GM19328 (cell line): ENCODE results near the gene DHCR7.
"Not testable (repeated sequence)": the region's sequence is repeated elsewhere in the genome, so short reads cannot be mapped to it uniquely, and the experiment has no call there.

Experiments
- ATAC-seq: cut with Tn5 transposase; IDR thresholded peaks from one replicate; pipeline ENCODE4 v1.9.1; 2021; ENCODE audit warnings: mild to moderate bottlenecking, moderate library complexity; ENCODE audit not compliant: unreplicated experiment

The DHCR7 gene

GRCh38 chr11:71442123-71442522 is 6.1 kb downstream of the DHCR7 start:
- ATAC-seq, result no peak

- no peak for ATAC-seq
These were observed 6.9 kb downstream of the DHCR7 start for GRCh38 chr11:71441251-71441650.

GRCh38 chr11:71440021-71440755 is 8.0 kb downstream of the DHCR7 start:
- no peak for ATAC-seq

- ATAC-seq, result no peak
These were observed 9.5 kb downstream of the DHCR7 start for GRCh38 chr11:71438650-71439049.

GRCh38 chr11:71437879-71438278 is 10.3 kb downstream of the DHCR7 start:
- no peak for ATAC-seq

- no peak for ATAC-seq
These were observed 10.8 kb downstream of the DHCR7 start for GRCh38 chr11:71437399-71437798.

- no peak for ATAC-seq
These were observed 11.3 kb downstream of the DHCR7 start for GRCh38 chr11:71436861-71437260.

DNA sequence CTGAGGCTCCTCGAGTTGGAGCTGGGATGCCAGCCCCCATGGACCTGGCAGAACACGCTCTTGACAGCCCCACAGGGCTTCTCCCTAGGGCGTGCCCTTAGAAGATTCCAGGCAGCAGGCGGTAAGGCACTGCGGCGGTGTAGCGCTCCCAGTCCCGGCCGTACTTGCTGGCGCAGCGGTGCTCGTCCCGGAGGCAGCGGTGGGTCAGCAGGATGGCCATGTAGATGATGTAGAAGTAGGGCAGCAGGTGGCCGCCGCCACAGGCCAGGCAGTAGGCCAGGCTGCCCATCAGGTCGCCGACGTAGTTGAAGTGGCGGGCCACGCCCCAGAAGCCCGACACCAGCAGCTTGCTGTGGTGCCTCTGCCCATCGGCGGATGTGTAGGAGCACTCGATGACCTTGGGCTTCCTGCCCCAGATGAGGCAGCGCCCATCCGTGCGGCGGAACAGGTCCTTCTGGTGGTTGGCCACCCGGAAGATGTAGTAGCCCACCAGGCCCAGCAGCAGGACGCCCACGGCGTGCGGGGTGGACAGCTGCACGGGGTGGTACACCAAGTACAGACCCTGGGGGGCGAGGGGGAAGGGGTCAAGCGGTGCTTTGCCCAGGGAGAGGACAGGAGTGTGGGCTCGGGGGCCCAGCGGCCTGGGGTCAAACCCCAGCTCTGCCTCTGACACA is 12.8 kb downstream of the DHCR7 start:
- ATAC-seq, result no peak

DNA sequence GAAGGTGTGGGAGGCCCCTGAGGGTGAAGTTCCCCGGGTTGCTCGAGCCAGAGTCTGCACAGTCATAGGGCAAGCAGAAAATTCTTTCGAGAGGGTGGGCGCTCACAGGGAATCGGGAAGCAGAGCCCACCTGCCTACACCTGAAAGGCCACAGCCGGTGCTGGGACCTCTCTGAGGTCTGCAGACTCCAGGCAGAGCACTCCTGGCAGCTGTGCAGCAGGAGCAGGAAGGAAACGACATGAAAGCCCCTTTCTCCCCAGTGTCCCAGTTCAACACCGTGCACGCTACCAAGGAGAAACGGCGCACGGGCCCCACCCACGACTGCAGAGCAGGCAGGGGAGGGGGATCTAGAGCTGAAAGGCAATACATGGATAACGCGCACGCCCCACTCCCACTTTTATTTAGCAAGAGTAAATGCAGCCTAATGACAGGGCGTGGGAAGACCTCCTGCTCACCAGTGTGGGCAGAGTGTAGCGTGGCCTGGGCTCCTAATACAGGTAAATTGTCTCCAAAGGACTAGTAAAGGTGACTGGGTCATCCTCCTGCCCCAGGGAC is 13.5 kb downstream of the DHCR7 start:
- ATAC-seq, result no peak

GRCh38 chr11:71433648-71434450 is 14.3 kb downstream of the DHCR7 start:
- no peak for ATAC-seq

- ATAC-seq, result no peak
These were observed 15.2 kb downstream of the DHCR7 start for GRCh38 chr11:71432761-71433647.

GRCh38 chr11:71431271-71431670 is 16.9 kb downstream of the DHCR7 start:
- no peak for ATAC-seq

DNA sequence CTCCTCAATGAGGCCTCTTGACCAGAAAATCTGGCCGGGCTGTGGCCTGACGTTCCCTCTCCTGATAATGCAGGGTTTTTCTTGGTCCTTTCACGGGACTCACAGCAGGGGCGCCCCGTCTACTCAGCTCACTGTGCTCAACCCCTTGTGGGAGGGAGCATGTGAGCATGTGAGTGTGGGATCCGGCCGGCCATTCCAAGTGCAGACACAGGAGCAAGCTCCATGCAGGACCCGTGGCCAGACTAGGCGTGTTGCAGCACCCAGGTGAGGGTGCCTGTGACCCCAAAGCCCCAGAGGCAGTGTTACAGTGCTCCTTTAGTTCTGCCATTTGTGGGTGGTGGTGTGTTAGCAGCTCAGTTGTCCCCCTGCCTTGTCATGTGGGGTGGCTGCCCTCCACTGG is 18.0 kb downstream of the DHCR7 start:
- no peak for ATAC-seq

- ATAC-seq, result no peak
These were observed 18.5 kb downstream of the DHCR7 start for GRCh38 chr11:71429701-71430100.

GRCh38 chr11:71428861-71429435 is 19.2 kb downstream of the DHCR7 start:
- ATAC-seq, result no peak

DNA sequence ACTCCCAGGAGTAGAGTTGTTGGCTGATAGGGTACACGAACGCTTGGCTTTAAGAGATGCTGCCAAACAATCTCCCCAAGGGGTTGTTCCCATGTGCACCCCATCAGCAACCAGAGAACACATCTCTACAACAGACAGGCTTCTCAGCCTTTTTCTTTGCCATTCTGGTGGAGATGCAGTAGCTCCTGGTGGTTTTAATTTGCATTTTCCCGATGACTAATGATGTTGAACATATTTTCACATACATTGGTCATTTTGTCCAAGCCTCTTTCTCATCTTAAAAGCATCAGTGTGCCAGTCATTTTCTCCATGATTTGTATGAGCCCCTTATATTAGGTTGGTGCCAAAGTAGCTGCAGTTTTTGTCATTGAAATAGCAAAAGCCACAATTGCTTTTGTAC is 21.8 kb downstream of the DHCR7 start:
- ATAC-seq, result no peak

GRCh38 chr11:71425860-71426259 is 22.3 kb downstream of the DHCR7 start:
- no peak for ATAC-seq

- ATAC-seq, result no peak
These were observed 22.8 kb downstream of the DHCR7 start for GRCh38 chr11:71425409-71425808.

DNA sequence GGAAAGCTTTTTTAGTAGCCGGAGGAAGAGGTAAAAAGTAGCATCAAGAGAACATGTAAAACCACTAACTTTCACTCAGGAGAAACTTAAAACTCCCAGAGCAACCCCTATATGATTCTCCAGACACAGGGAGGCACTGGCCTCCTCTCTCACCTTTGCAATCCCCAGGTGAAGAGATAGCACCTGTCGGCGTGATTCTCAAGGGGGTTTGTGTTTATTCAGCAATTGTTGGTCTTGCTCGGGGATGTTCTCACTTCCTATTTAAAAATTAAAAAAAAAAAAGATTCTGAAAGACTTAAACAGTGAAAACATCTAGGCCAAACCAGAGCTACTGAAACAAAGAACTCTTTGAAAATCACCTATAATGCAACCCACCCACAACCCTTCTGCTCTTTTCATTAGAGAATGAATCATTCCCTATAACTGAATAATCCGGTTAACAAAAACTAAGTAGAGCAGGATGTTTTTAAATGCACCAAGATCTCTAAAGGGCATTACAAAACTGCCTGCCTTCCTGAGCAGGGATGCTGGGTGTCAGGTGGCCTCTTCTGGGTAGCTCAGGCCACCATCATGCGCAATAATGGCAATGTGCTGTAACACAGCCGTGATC is 24.9 kb downstream of the DHCR7 start:
- no peak for ATAC-seq

DNA sequence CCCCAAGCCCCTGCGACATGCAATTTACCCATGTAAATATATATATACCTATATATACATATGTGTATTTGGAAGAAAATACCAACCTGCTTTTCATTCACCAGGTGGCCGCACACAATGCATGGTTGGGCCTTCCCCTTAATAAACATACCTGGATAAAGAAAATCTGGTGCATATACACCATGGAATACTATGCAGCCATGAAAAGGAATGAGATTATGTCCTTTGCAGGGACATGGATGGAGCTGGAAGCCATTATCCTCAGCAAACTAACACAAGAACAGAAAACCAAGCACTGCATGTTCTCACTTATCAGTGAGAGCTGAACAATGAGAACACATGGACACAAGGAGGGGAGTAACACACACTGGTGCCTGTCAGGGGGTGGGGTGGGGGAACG is 25.9 kb downstream of the DHCR7 start:
- not testable (repeated sequence) for ATAC-seq
